Osteoblast (primary cell): ENCODE results near the gene IFT43. TPM values are rescaled to one million over a fixed set of nuclear protein-coding genes. Genes with fewer than 3 reads are reported as not detected.

ENCODE experiments used
- DNase-seq: peaks from one replicate; pipeline ENCODE4 v3.0.0; 2011; ENCODE audit warnings: low spot score, mixed read lengths; ENCODE audit not compliant: insufficient read length; ENCODE audit errors: missing footprints
- H2AFZ ChIP-seq: 2 replicates; pipeline ENCODE4 v1.6.0; 2011; ENCODE audit warnings: mild to moderate bottlenecking, low read length
- H3K27ac ChIP-seq: 2 replicates; pipeline ENCODE4 v1.5.1; 2011; ENCODE audit warnings: mild to moderate bottlenecking, low read depth, low read length, moderate library complexity
- H3K27me3 ChIP-seq: 2 replicates; pipeline ENCODE4 v1.6.0; 2012; ENCODE audit warnings: mild to moderate bottlenecking, control low read depth, inconsistent platforms, low read length, moderate library complexity; ENCODE audit not compliant: insufficient read depth
- H3K36me3 ChIP-seq: 2 replicates; pipeline ENCODE4 v1.5.1; 2011; ENCODE audit warnings: mild to moderate bottlenecking, low read length, control low read depth, moderate library complexity; ENCODE audit not compliant: insufficient read depth
- H3K4me1 ChIP-seq: 2 replicates; pipeline ENCODE4 v1.5.1; 2011; ENCODE audit warnings: mild to moderate bottlenecking, low read length, control low read depth, moderate library complexity; ENCODE audit not compliant: insufficient read depth
- H3K4me2 ChIP-seq: 2 replicates; pipeline ENCODE4 v1.6.0; 2011; ENCODE audit warnings: mild to moderate bottlenecking, low read length; ENCODE audit not compliant: insufficient read depth
- H3K4me3 ChIP-seq: fragments of 200-600 bp; sonication (generic); 3 replicates; pipeline ENCODE4 v1.5.1; 2012; ENCODE audit warnings: mild to moderate bottlenecking, low read length, inconsistent platforms; ENCODE audit not compliant: insufficient read depth
- H3K79me2 ChIP-seq: 2 replicates; pipeline ENCODE4 v1.6.0; 2012; ENCODE audit warnings: mild to moderate bottlenecking, low read length, control low read depth, inconsistent platforms; ENCODE audit not compliant: insufficient read depth
- H3K9me3 ChIP-seq: 2 replicates; pipeline ENCODE4 v1.5.1; 2011; ENCODE audit warnings: low read depth, low read length, control low read depth
- H4K20me1 ChIP-seq: 2 replicates; pipeline ENCODE4 v1.6.0; 2012; ENCODE audit warnings: mild to moderate bottlenecking, low read length, control low read depth; ENCODE audit not compliant: insufficient read depth
- CTCF ChIP-seq: IDR thresholded peaks from 2 replicates; pipeline ENCODE4 v1.5.1; 2011; ENCODE audit warnings: mild to moderate bottlenecking, low read depth, low read length, moderate library complexity; ENCODE audit errors: extremely low read depth
- total RNA-seq: library from RNA; depleted of rRNA; stranded (reverse); fragments of >200 nt; gene quantifications from 2 replicates; pipeline ENCODE4 v1.2.3, GENCODE V29; 2012

Gene IFT43
- total RNA-seq, 1 donor, result 32.6 TPM

- Histone ChIP-seq H3K9me3 (no peaks in the 10 kb centered on the region), H3K27ac (no peak overlapping the region), H3K4me1 (no peaks in the 10 kb centered on the region), H4K20me1 (no peaks in the 10 kb centered on the region), H2AFZ (no peak overlapping the region), H3K4me3 (no peak overlapping the region), H3K36me3 (no peaks in the 10 kb centered on the region), H3K27me3 (peaks cover 13% of the 10 kb centered on the region), H3K79me2 (no peaks in the 10 kb centered on the region), H3K4me2 (no peak overlapping the region)
- TF ChIP-seq CTCF, result no peak
- no peak for DNase-seq
Observed at GRCh38 chr14:76109087-76109880, 123.7 kb downstream of the IFT43 start.

- DNase-seq, result no peak
- no peaks in the 10 kb centered on the region for H3K79me2 ChIP-seq
- no peak overlapping the region for H2AFZ ChIP-seq
- no peaks in the 10 kb centered on the region for H3K9me3 ChIP-seq
- no peak overlapping the region for H3K4me2 ChIP-seq
- H3K4me1 ChIP-seq, result no peaks in the 10 kb centered on the region
- no peak overlapping the region for H3K4me3 ChIP-seq
- no peaks in the 10 kb centered on the region for H4K20me1 ChIP-seq
- H3K27ac ChIP-seq, result no peak overlapping the region
- H3K27me3 ChIP-seq, result peaks cover 18% of the 10 kb centered on the region
- H3K36me3 ChIP-seq, result no peaks in the 10 kb centered on the region
- TF ChIP-seq CTCF, result no peak
Observed at GRCh38 chr14:76112889-76113624, 127.5 kb downstream of the IFT43 start.

GRCh38 chr14:76113691-76114090 is 128.1 kb downstream of the IFT43 start:
- H3K79me2 ChIP-seq, result no peaks in the 10 kb centered on the region
- H3K27ac ChIP-seq, result no peak overlapping the region
- H2AFZ ChIP-seq, result no peak overlapping the region
- no peak for DNase-seq
- H4K20me1 ChIP-seq, result no peaks in the 10 kb centered on the region
- H3K4me1 ChIP-seq, result no peaks in the 10 kb centered on the region
- no peaks in the 10 kb centered on the region for H3K36me3 ChIP-seq
- no peak overlapping the region for H3K4me2 ChIP-seq
- H3K9me3 ChIP-seq, result no peaks in the 10 kb centered on the region
- TF ChIP-seq CTCF, result no peak
- peaks cover 18% of the 10 kb centered on the region for H3K27me3 ChIP-seq
- H3K4me3 ChIP-seq, result no peak overlapping the region

- Histone ChIP-seq H3K4me2 (no peak overlapping the region), H3K27ac (no peak overlapping the region)
Observed at GRCh38 chr14:76115010-76115422, 129.5 kb downstream of the IFT43 start.

More at GRCh38 chr14:76115010-76115422, 129.5 kb downstream of the IFT43 start:
- no peaks in the 10 kb centered on the region for H3K36me3 ChIP-seq
- no peak for TF ChIP-seq CTCF
- no peaks in the 10 kb centered on the region for H3K79me2 ChIP-seq
- no peaks in the 10 kb centered on the region for H3K4me1 ChIP-seq
- no peak overlapping the region for H3K4me3 ChIP-seq
- H3K27me3 ChIP-seq, result peaks cover 18% of the 10 kb centered on the region
- no peak overlapping the region for H2AFZ ChIP-seq
- no peaks in the 10 kb centered on the region for H4K20me1 ChIP-seq
- no peak for DNase-seq
- H3K9me3 ChIP-seq, result no peaks in the 10 kb centered on the region
